ENCODE measurements around the gene NKD2.

- no peak for TF ChIP-seq POLR2A (IDR thresholded peaks at IDR 0.05)
- TF ChIP-seq, protein P1, sequence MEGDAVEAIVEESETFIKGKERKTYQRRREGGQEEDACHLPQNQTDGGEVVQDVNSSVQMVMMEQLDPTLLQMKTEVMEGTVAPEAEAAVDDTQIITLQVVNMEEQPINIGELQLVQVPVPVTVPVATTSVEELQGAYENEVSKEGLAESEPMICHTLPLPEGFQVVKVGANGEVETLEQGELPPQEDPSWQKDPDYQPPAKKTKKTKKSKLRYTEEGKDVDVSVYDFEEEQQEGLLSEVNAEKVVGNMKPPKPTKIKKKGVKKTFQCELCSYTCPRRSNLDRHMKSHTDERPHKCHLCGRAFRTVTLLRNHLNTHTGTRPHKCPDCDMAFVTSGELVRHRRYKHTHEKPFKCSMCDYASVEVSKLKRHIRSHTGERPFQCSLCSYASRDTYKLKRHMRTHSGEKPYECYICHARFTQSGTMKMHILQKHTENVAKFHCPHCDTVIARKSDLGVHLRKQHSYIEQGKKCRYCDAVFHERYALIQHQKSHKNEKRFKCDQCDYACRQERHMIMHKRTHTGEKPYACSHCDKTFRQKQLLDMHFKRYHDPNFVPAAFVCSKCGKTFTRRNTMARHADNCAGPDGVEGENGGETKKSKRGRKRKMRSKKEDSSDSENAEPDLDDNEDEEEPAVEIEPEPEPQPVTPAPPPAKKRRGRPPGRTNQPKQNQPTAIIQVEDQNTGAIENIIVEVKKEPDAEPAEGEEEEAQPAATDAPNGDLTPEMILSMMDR (IDR thresholded peaks at IDR 0.05) = no peak
Measured at GRCh38 chr5:1079486-1079885, 70.9 kb downstream of the NKD2 start.

Measured in testis (tissue), 2 donors.